ENCODE data around the gene STRIP2.

Gene STRIP2

GRCh38 chr7:129454249-129454551, 20.0 kb downstream of the STRIP2 start:
- no peak for TF ChIP-seq CTCF (IDR thresholded peaks at IDR 0.05)

GRCh38 chr7:129456421-129456820, 22.2 kb downstream of the STRIP2 start:
- TF ChIP-seq CTCF (IDR thresholded peaks at IDR 0.05) = no peak

- no peak for TF ChIP-seq CTCF (IDR thresholded peaks at IDR 0.05)
Observed at GRCh38 chr7:129457101-129457500, 22.9 kb downstream of the STRIP2 start.

- no peak for TF ChIP-seq CTCF (IDR thresholded peaks at IDR 0.05)
Observed at GRCh38 chr7:129458171-129458570, 23.9 kb downstream of the STRIP2 start.

- no peak for TF ChIP-seq CTCF (IDR thresholded peaks at IDR 0.05)
Observed at GRCh38 chr7:129461809-129462208, 27.6 kb downstream of the STRIP2 start.

GRCh38 chr7:129462420-129462819, 28.2 kb downstream of the STRIP2 start:
- no peak for TF ChIP-seq CTCF (IDR thresholded peaks at IDR 0.05)

- TF ChIP-seq CTCF (IDR thresholded peaks at IDR 0.05) = no peak
Observed at GRCh38 chr7:129464194-129464593, 30.0 kb downstream of the STRIP2 start.

GRCh38 chr7:129465080-129465479, 30.8 kb downstream of the STRIP2 start:
- no peak for TF ChIP-seq CTCF (IDR thresholded peaks at IDR 0.05)
